GM18507 (cell line): ENCODE measurements around the gene LNX2.

ENCODE experiments used
- DNase-seq: peaks from one replicate; pipeline ENCODE4 v3.0.0; 2011; ENCODE audit warnings: low read depth; ENCODE audit not compliant: insufficient read length; ENCODE audit errors: extremely low spot score
- FAIRE-seq: peaks from 2 replicates; lab custom pipeline; 2011; peaks lifted over from hg19 to GRCh38; lab: Jason Lieb, UNC

LNX2 gene

GRCh38 chr13:27619728-27620376 is 477 bp downstream of the LNX2 start:
- FAIRE-seq (no peak), DNase-seq (no peak)

GRCh38 chr13:27619093-27619727 is 1.1 kb downstream of the LNX2 start:
- no peak for FAIRE-seq

DNA sequence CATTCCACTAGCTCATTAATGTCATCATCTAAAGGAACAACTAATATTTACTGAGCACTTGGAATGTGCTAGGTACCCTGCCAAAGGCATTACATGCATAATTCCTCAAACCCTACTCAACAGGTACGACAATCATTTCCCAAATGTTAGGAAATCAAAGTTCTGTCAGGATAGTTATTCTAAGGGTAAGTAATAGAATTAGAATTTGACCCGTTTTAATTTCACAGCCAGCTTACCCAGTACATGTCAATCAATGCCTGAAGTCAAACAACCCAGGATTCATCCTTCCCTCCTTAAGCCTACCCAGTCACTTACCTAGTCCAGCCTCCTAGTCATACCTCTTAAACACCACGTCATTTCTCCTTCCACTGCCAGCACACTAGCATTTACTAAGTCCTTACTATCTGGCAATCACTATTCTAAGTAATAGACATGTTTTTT is 2.4 kb downstream of the LNX2 start:
- no peak for DNase-seq
- no peak for FAIRE-seq

More at GRCh38 chr13:27619093-27619727, 1.1 kb downstream of the LNX2 start:
- DNase-seq, result no peak

DNA sequence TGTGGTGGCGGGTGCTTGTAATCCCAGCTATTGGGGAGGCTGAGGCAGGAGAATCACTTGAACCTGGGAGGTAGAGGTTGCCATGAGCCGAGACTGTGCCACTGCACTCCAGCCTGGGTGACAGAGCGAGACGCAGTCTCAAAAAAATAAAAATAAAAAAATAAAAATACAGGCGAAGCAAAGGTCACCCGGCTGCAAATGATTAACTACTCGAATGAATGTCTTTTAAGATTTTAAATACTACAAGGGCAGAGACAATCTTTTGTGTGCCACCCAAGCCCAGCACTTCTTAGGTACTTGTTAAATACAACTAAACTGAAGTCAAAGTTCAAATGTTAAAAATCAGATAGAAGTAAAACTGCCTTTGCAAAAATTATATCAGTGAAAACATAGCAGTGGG is 6.7 kb downstream of the LNX2 start:
- FAIRE-seq (no peak), DNase-seq (no peak)

DNA sequence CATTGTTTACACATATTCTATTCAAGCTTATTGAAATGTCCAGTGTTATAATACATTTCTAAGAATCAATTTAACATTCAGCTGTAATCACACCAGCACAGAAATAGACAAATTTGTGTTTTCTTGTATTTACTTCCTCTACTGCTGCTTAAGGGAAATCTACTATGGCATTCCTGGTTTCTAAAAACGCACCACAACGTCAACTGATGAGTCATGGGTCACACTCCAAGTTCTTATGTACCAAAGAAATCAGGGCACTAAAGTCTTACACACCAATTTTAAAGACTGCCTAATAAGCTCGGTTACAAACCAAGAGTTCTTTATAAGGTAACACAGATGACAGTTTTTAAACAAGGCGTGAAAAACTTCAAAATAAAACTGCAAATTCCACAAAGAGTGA is 13.2 kb downstream of the LNX2 start:
- DNase-seq (no peak), FAIRE-seq (peak; percentile 52)

DNA sequence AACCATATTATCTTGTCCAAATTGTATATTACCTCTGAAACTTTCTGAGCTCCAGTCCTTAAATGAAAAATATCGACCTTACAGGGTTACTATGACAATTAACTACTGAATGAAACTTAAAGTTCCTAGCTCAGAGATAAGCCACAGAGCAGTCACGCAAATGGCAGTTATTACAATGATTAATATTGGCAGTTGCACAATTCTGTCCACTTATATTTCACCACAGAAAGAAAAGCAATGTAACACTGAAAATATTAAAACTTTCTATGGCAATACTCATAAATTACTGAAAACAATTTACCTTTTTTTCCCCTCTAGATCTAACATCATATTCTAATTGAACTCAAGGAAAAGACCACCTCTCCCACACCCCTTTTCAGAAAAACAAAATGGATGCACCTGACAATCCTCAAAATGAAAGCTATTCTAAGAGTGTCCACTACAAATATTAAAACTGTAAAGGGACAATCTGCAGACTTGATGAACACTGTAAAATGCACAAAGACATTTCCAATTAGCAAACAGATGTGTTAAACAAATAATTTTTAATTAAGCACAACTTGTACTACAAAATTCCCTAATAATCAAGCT is 14.6 kb downstream of the LNX2 start:
- FAIRE-seq (no peak), DNase-seq (no peak)

GRCh38 chr13:27605099-27605498 is 15.2 kb downstream of the LNX2 start:
- no peak for DNase-seq
- no peak for FAIRE-seq

DNA sequence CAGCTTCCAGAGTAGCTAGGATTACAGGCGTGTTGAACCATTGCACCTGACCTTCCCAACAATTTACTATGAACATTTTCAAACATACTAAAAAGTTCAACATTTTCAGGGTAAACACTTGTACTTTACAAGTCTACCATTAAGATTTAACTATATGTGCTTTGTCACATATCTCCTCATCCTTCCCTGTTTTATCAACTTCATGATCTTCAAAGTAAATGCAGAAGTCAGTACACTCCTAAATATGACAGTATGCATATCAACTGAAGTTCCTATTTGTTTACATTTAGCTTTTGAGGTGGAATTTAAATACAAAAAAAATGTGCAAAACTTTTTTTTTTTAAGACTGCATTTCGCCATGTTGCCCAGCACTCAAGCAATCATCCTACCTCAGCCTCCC is 18.5 kb downstream of the LNX2 start:
- no peak for FAIRE-seq
- DNase-seq, result no peak

DNA sequence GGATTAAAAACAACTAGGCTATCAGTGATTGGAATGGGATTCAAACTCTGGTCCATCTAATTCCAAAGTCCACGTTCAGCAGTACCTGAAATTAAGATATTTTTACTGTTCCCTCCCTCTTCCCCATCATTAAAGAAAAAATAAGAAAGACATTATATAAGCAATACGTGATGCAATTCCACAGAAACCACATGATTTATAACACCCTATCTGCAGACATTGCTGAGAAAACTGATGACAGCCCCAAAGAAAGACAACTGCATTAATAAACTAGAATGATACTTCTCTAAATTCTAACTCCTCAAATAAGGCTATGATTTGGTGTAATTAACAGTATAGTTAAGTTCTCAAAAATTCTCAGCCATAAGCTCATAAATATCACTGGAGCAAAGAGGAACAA is 19.1 kb downstream of the LNX2 start:
- FAIRE-seq, result no peak
- DNase-seq, result no peak

GRCh38 chr13:27600711-27601110 is 19.6 kb downstream of the LNX2 start:
- DNase-seq, result no peak
- FAIRE-seq, result no peak

DNA sequence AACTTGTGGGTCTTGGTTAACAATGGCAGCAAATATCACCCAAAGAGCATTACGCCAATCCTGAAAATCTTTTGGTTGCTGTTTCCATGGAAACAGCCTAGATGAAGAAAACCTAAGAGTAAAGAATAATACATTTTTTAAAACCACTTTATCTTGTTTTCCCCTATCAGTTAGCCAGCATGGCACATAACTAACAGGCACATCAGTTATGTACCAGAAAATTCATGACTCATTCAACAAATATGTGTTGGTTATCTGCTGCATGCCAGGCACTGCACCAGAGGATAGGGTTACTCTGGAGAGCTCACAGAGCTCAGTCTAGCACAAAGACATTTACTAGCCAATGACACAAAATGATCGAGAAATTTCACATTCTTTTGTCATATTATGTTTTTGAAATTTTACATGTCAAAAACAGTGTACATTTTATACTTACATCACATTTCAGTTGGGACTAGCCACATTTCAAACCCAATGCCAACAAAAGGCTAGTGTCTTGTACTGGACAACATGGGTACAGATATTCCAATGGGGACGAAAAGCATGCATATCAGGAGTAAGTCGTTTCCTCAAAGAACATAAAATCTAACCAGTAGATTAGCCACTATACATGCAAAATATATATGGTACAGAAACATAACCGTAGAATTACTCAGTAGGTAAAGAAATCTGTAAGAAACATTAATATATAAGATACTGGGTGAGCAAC is 20.3 kb downstream of the LNX2 start:
- FAIRE-seq (no peak), DNase-seq (no peak)

GRCh38 chr13:27599096-27599495 is 21.2 kb downstream of the LNX2 start:
- FAIRE-seq (no peak), DNase-seq (no peak)

DNA sequence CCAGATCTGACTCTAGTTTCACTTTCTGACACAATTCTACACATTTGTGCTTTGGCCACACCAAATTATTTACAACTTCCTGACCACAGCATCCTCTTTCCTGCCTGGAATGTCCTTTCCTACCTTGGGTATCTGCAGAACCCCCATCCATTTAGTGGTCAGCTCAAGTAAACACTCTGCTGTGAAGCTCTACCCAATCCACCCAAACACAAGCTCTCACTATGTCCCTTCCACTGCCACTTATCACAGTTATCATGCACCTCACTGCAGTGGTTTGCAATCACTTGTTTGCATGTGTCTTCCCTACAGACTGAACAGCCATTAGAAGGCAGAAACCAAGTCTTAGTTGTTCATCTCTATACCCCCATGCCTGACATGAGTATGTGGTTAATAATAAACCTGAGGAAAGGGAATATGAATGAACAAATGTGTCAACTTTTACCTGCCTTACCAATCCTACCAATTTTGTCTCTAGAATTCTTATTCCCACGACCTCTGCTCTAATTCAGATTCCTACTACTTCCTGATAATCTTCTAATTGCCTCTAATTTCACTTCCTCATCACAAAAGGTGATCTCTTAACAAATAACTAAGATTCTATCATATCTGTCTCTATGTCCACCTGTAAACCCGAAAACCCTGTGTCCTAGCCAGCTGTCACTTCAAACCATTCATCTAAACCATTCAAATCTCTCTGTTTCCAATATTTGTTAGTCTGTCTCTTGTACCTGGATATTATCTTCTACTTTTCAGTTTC is 25.1 kb downstream of the LNX2 start:
- FAIRE-seq (peak; percentile 56), DNase-seq (no peak)

DNA sequence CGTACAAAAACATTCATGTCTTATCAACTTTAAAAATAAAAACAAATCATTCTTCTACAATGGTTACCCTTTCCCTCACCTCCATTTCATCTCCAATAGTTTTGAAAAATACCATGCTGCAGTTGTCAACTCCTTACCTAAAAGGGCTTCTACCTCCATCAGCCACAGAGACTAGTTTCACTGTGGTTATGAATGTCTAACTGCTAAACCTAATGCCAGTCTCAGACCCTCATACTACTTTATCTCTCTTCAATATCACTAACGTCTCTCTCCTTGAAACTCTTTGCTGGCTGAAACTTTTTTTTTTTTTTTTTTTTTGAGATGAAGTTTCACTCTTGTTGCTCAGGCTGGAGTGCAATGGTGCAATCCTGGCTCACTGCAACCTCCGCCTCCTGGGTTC is 27.1 kb downstream of the LNX2 start:
- no peak for FAIRE-seq
- no peak for DNase-seq

GRCh38 chr13:27592865-27593264 is 27.5 kb downstream of the LNX2 start:
- no peak for DNase-seq
- peak; percentile 24 for FAIRE-seq

DNA sequence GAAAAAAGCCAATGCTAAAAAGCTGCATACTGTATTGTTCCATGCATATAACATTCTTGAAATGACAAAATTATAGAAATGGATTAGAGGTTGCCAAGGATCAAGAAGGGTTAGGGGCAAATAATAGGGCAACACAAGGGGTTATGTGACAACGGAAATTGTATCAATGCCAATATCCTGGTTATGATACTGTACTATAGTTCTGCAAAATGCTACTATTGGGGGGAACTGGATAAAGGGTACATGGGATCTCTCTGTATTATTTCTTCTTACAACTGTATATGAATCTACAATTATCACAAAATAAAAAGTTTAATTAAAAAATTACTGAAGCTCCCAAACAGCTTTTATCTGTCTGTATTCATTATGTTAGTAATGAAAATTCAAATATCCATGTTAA is 31.9 kb downstream of the LNX2 start:
- FAIRE-seq (no peak), DNase-seq (no peak)

- DNase-seq (no peak), FAIRE-seq (no peak)
Measured at GRCh38 chr13:27587095-27587746, 33.1 kb downstream of the LNX2 start.

- no peak for DNase-seq
- no peak for FAIRE-seq
Measured at GRCh38 chr13:27583645-27584044, 36.7 kb downstream of the LNX2 start.
